Mucosa of gallbladder (tissue), 1 donor: ENCODE results near the gene BRF1. TPM values are rescaled to one million over a fixed set of nuclear protein-coding genes. Genes with fewer than 3 reads are reported as not detected.
A peak's percentile ranks its signal among the peaks of the same experiment; 100 is the strongest.
"Not testable (repeated sequence)": the region's sequence is repeated elsewhere in the genome, so short reads cannot be mapped to it uniquely, and the experiment has no call there.

Experiments
- DNase-seq: peaks from one replicate; pipeline ENCODE4 v3.0.0-alpha.2; 2020; ENCODE audit warnings: low spot score
- total RNA-seq: library from RNA; stranded (reverse); gene quantifications from one replicate; pipeline ENCODE4 v1.2.1, GENCODE V29; 2021
- donor health status: DM: no; HTN: no; CAD: no.

BRF1 gene
- total RNA-seq, 1 donor from 2014 or later = 51.7 TPM

DNA sequence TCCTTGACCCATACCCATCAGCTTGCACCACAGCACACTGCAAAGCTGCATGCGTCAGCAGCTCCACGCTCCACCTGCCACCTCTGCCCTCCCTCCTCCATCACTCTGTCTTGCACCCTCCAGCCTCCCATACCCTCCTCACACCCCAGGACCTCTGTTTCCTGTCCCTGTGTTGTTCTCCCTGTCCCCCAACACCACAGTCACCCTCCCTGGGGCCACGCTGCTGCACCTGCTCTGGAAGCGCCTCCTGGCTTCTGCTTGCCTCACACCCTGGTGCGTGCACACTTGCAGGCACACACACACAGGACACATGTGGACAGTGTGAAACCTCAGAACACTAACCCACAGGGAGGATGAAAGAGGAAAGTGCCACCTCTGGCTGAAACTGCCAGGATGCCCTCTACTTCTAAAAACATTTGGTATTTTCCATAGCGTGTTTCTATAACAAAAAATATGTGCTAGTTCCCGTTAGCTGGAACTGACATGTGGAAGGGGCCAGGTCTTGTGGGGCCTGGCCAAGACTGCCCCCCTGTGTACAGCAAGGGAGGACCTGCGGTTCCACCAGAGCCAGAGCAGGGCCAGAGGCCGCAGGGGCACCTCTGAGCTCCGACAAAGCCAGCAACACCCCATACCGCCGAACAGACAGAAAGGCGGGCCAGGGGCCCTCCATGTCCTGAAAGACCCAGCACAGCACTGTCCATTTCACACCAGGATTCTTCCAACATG is 10.0 kb downstream of the BRF1 start:
- no peak for DNase-seq

DNA sequence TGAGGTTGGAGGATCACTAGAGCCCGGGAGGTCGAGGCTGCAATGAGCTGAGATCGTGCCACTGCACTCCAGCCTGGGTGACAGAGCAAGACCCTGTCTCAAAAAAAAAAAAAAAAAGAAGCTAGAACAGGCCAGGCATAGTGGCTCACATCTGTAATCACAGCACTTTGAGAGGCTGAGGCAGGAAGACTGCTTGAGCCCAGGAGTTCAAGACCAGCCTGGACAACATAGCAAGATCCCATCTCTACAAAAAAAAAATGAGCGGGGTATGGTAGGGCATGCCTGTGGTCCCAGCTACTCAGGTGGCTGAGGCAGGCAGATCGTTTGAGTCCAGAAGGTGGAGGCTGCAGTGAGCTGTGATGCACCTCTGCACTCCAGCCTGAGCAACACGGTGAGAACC is 11.9 kb downstream of the BRF1 start:
- DNase-seq = not testable (repeated sequence)

DNA sequence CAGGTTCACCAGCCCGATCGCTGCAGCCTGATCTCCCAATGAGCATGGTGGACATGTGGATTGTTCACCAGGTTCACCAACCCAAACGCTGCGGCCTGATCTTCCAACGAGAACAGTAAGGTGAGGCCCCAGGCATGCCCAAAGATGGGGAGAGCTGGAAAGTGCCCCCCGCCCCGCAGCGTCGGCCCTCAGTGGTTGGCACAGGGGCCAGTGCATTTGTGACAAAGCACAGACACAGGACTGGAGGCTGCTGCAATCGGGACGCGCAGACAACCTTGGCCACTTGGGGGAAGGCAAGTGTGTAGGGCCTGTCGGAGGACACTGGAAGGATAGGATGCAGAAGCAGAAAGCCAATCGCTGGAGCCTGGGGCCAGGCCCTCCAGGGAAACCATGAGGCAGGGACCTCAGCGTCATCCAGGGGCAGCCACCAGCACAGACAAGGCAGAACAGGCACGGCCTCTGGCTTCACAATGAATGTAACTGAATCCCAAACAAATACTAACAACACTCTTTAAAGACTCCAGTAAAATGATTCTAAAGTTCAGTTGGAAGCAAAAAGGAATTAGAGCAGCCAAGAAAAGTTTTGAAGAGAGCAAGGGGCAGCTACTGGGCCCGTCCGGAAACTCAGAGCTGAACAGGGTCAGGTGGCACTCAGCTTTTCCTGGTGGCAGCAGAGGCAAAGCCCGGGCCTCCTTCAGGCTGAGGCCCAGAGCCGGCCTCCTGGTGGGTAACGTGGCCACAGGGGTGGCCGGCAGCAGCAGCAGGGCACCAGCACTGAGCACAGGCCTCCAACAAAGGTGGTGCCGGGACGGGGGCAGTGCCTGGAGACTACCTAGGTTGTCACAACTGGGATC is 13.3 kb downstream of the BRF1 start:
- no peak for DNase-seq

DNA sequence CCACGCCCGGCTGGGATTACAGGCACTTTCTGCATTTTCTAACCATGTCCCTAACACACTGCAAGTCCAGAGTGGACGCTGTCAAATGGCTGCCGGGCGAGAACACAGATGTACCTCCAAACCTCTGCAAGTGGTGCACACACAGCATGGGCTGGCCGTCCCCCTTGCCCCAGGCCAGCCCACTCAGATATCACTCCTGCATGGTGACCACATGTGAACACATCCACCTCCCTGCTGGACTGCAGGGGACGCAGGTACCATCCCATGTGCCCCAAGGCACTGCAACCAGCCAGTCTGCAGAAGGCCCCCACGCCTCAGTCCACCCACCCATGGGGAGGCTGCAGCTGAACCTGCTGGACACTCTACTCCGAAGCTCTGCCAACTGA is 14.0 kb downstream of the BRF1 start:
- DNase-seq = no peak

DNA sequence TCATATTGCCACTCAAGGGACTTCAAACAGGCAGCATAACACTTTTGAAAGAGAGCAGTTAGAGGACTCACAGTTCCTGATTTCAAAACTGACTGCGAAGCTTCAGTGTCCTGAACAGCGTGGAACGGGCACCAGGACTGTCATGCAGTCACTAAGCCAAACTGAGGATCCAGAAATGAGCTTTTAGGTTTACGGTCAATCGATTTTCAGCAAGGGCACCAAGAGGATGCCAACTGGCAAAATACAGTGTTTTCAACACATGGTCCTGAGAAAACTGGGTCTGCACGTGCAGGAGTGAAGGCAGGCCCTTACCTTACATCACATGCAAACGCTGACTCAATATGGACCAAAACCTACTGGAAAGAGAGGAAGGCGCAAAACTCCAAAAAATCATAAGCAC is 15.6 kb downstream of the BRF1 start:
- DNase-seq = no peak

DNA sequence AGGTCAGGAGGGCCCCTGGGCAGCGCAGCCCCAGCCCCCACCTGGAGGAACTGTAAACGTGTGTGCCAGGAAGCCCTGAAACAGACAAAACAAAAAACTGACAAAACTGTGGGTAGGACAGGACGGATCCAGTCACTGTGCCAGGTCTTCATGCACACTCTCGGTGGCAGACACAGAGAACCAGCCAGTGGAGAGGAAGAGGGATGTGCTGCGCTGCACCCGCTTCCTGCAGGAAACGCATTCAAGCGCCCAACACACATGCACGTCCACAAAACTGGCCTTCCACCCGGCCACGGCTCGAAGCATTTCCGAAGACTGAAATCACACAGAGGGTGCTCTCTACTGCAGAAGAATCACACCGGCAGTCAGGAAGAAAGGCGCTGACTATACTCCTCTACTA is 16.9 kb downstream of the BRF1 start:
- no peak for DNase-seq

DNA sequence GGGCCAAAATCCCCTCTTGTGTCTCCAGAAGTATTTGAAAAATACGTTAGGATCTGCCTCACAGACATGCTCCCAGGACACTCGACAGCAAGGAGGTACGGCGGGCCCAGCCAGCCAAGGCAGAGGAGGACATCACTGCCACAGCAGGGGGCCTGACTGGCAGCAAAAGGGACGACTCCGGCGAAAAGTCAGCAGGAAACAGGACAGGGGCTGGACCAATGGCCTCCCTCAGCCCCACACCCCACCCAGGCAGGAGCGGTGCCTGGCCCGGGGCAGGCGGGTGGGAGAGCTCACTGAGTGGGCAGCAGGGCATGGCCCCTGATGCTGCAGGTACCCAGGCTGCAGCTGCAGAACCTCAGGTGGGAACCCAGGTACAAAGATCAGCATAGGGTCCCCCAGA is 17.8 kb downstream of the BRF1 start:
- DNase-seq = no peak

DNA sequence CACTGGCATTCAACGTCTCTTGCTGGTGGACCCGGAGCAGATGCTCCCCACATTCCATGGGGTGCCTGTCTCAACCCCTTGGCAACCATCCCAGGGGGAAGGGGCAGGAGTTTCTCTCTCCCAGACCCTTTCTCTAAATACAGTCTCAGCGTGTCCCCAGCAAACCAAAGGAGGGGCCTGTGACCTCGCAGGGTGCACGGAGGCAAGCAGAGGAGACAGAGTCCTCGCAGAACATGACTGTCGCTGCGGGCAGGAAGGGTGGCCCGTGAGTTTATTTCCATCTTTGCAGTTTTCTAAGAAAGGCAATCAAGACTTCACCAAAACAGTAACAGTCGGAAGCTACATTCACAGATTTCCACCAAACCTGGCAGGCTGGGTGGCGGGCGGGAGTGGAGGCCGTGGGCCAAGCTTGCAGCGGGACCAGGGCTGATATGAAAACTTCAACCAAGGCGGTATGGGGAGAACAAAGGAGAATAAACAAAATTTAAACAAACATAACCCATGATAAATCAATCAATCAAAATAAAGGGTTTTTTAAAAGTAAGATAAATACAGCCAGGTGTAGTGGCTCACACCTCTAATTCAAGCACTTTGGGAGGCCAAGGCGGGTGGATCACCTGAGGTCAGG is 18.6 kb downstream of the BRF1 start:
- DNase-seq = no peak

DNA sequence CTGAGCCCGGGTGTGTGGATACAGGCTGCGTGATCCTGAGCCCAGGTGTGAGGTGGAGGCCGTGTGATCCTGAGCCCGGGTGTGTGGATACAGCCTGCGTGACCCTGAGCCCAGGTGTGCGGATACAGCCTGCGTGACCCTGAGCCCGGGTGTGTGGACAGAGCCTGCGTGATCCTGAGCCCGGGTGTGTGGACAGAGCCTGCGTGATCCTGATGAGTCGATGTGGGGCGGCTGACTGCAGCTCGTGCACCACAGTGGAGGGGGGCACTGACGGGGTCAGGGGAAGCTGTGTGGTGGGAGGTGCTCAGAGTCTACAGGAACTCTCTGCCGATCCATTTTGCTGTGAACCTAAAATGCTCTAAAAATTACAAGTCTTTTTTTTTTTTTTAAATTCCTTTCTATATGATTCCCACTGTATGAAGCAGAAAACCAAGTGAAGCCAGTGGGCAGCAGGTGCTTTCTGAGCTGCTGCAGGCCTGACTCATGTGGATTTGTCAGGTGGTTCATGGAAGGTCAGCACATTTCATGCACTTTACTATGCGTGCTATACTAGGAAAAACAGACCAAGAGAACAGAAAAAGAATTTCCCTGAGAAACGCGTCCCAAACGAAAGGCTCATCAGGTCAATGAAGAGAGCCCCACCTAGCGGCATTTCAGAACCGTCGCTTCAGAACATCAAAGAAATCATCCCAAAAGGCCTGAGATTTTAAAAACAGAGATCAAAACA is 19.3 kb downstream of the BRF1 start:
- peak; percentile 27 for DNase-seq

DNA sequence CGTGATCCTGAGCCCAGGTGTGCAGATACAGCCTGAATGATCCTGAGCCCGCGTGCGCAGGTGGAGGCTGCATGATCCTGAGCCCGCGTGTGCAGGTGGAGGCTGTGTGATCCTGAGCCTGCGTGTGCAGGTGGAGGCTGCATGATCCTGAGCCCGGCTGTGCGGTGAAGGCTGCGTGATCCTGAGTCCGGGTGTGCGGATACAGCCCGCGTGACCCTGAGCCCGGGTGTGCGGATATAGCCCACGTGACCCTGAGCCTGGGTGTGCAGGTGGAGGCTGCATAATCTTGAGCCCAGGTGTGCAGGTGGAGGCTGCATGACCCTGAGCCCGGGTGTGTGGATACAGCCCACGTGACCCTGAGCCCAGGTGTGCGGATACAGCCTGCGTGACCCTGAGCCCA is 20.3 kb downstream of the BRF1 start:
- DNase-seq = no peak

DNA sequence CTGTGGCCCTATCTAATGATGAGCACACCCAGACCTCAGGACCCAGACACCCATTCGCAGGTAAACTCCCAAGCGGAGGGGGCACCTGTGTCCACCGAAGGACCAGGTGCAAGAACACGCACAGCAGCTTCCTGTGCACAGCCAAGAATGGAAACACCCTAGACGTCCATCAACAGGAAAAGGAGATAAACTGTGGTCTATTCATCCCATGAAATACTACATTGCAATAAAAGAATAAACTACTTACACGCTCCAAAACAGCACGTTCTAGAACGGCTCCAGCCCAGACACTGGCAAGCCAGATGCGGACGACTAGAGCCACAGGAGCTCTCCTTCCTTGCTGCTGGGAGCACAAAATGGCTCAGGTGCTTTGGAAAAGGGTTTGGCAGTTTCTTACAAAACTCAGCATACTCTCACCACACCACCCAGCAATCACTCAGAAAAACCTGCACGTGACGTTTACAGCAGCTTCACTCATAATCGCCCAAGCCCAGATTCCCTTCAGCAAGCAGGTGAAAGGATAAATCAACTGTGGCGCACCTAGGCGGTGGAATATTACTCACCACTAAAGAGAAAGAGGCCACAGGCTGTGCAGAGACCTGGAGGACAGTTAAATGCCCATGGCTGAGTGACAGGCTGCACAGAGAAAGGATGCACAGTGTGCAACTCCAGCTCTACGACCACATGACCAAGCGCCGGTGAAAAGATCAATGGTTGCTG is 21.0 kb downstream of the BRF1 start:
- DNase-seq = no peak

DNA sequence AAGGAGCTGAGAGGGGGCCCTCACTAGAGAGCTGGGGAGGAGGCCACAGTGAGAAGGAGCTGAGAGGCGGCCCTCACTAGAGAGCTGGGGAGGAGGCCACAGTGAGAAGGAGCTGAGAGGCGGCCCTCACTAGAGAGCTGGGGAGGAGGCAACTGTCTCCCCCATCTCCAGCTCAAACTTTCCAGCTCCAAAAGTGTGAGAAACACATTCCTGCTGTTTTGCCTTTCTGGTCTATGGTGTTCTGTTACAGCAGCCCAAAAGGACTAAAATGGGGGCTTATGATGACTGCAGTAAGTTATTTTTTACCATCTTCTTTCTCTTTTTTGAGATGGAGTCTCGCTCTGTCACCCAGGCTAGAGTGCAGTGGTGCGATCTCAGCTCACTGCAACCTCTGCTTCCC is 23.4 kb downstream of the BRF1 start:
- not testable (repeated sequence) for DNase-seq

DNA sequence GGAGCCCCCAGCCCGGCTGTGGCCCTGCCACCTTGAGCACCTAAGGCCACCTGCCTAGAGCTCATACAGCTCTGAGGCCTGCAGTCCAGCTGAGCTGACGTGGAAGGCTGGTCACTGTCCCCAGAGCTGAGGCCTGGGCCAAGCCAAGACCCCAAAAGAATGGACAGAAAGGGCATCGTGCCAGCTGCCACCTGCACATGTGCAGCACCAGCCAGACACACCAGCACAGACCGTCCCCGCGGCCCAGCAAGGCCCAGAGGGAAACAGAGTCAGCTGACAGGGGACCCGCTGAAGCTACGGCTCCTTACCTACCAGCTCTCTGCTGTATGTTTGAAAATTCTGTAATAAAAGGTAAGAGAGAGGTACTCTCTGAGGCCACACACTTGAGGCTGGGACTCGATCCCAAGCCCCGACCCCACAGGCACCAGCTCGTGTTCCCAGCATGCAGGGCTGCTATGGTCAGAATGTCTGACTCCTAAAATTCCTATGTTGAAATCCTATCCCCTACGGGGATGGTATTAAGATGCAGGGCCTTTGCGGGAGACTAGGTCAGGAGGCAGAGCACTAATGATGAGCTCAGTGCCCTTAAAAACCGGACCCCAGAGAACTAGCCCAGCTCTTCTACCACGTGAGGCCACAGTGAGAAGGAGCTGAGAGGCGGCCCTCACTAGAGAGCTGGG is 25.4 kb downstream of the BRF1 start:
- no peak for DNase-seq

DNA sequence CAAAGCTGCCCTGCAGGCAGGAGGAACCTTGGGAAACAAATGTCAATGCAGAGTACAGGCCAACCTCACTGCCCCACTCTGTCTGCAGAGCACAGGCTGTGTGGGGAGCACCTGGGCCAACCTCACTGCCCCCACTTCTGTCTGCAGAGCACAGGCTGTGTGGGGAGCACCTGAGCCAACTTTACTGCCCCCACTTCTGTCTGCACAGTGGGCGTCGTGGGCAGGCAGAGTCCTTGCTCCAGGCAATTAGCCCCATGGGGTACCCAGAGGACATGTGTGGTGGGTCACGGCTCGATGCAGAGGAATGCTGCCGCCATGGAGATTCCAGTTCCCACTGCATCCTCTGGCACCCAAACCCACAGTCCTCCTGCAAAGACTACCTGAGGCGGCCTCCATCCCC is 26.2 kb downstream of the BRF1 start:
- no peak for DNase-seq

DNA sequence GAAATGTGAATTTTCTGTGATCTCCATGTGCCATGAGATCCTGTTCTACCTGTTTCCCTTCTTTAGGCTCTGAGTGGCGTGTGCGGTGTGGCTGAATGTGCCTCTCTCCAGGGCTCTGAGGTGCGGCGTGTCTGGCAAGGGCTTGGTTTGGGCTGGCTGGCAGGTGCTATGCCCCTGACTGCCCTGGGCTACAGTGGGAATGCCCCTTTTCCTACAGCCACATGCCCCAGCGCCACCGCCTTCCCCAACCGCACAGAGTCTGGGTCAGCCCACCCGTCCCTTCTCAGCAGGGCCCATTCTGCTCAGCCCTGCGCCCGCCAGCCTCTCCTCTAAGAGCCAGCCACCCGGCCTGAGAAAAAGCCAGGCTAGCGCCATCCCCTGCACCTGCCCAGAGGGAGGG is 27.7 kb downstream of the BRF1 start:
- no peak for DNase-seq

DNA sequence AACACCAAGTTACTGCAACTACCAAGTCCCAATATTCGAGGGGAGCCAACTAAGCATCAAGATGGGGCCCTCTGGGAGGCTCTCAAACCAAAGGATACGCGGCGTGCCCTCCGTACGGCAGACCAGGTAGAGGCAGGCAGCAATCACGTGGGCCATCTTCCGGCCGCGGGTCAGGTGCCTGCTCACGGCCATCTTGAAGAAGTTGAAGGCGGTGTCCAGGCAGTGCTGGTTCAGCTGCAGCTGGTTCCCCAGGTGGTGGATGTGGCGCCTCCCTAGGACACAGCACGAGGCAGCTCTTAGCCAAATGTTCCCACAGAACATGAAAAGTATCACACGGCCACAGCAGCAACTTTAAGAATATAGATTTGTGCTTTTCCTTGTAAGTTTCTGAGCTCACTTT is 28.2 kb downstream of the BRF1 start:
- no peak for DNase-seq

DNA sequence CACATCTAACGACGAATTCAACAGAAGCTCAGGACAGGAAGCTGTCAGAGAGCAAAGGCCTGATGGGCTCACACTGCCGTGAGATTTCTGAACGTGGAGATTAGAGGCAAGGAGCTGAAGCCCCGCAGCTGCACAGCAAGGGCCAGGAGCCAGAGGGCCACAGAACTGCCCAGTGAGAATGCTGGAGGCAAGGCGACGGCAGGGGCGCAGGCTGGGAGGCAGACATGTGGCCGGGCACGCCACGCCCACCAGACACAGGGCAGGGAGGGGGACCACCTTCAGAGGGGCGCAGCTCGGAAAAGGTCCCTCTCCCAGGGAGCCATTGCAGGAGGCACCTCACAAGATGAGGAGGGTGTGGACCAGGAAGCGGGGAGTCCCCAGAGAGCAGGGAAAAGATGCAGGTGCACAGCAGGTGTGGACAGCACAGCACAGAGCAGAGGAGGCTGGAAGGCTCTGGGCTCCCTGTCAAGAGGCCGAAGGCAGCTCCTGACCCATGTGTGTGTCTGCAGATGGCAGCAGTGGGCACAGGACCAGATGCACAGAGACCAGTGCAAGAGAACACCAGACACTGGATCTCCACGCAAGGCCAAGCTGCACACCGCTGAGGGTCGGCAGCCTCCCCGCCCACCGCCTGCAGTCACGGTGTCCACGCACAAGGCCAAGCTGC is 29.4 kb downstream of the BRF1 start:
- DNase-seq = no peak

DNA sequence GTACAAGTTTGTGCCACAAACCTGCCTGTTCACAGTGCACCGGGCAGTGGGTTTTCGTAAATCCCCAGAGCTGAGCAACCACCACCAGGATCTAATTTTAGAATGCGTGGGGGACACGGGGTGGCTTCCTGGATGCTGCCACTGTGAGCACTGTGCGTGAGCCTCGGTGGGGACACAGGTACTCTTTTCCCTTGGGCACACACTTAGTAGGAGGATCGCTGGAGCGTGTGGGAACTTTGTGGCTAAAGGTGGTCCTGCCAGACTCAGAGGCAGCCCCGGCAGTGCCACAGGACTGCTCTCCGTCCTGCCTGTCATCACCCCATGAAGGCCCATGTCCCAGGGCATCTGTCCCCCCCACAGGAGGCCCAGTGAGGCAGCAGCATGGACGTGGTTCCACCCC is 31.4 kb downstream of the BRF1 start:
- no peak for DNase-seq

DNA sequence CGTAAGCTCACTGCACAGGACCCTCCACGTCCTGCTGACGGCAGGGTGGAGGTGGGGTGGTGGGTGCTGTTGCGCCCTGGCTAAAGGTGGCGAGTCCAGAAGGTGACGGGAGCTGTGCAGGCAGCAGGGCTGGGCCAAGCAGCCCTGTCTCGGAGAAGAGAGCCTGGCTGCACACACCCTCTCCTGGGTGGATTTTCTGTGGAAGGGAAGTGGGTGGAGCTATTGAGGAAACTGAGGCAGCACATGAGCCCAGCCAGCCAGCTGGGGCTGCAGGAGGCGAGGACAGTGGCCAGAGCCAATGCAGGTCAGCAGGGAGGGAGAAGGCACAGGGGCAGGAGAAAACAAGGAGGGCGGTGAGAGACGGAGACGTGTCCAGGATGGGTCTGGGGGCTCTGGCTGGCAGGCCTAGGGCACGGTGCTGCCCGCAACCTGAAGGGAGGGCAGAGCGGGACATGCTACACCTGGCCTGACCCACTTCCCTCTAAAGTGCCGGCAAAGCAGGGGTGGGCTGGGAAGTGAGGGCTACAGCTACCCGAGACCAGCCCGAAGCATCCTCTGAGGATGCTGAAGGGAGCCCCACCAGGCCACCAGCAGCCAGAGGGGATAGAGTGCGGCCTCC is 32.0 kb downstream of the BRF1 start:
- no peak for DNase-seq
